Measurements from ENCODE around the gene ZC3H4.

DNA sequence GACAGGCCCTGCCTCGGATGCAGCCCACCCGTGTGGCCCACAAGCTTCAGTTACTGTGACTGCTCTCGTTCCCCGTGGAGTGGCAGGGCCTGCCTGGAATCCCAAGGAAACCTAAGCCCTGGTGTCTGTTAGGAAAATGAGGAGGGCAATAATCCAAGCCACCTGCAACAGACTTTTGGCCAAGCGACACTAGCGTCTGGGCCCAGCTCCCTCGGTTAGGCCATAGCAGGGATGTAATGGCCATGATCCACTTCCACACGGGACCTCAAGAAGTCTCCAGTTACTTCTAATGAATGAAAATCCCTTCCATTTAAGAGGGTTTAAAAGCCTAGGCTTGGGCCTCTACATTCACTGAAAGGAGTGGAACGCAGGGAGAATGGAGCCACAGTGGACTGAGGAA, 8.9 kb downstream of the ZC3H4 start:
- TF ChIP-seq, protein P1, sequence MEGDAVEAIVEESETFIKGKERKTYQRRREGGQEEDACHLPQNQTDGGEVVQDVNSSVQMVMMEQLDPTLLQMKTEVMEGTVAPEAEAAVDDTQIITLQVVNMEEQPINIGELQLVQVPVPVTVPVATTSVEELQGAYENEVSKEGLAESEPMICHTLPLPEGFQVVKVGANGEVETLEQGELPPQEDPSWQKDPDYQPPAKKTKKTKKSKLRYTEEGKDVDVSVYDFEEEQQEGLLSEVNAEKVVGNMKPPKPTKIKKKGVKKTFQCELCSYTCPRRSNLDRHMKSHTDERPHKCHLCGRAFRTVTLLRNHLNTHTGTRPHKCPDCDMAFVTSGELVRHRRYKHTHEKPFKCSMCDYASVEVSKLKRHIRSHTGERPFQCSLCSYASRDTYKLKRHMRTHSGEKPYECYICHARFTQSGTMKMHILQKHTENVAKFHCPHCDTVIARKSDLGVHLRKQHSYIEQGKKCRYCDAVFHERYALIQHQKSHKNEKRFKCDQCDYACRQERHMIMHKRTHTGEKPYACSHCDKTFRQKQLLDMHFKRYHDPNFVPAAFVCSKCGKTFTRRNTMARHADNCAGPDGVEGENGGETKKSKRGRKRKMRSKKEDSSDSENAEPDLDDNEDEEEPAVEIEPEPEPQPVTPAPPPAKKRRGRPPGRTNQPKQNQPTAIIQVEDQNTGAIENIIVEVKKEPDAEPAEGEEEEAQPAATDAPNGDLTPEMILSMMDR (IDR thresholded peaks at IDR 0.05), result no peak
- TF ChIP-seq POLR2A (IDR thresholded peaks at IDR 0.05) (no peak), EP300 (IDR thresholded peaks at IDR 0.05) (no peak)
